Panc1 (cell line): ENCODE measurements around the gene SHE. TPM values are rescaled to one million over a fixed set of nuclear protein-coding genes. Genes with fewer than 3 reads are reported as not detected.
A peak's percentile ranks its signal among the peaks of the same experiment; 100 is the strongest.

Source experiments
- ATAC-seq: fragments of 200-7000 bp; cut with Tn5 transposase; 2 replicates; pipeline ENCODE4 v1.9.1; 2020; ENCODE audit warnings: mild to moderate bottlenecking, moderate library complexity
- BruUV-seq: library from RNA; stranded (reverse); fragments of 400-500 nt; replicated peaks from 2 replicates; lab custom pipeline; 2021; lab: Mats Ljungman, UMichigan
- CTCF ChIA-PET: fragments of 300-600 bp; sonication (Branson Sonifier 250); formaldehyde crosslinking; loops from one replicate; lab custom pipeline; 2022; ENCODE audit warnings: antibody characterized with exemption; lab: Charles Lee
- POLR2A ChIA-PET: fragments of 300-600 bp; sonication (Branson Sonifier 250); formaldehyde crosslinking; loops from one replicate; lab custom pipeline; 2022; ENCODE audit warnings: antibody characterized with exemption; lab: Charles Lee
- DNase-seq: peaks from one replicate; pipeline ENCODE4 v3.0.0-alpha.2; 2010; ENCODE audit warnings: low read depth, low spot score
- H3K27ac ChIP-seq: 2 replicates; pipeline ENCODE4 v1.5.1; 2011; ENCODE audit warnings: mild to moderate bottlenecking, low read length, inconsistent platforms
- H3K27me3 ChIP-seq: fragments of 200-500 bp; sonication (Bioruptor generic); 2 replicates; pipeline ENCODE4 v1.6.0; 2014; ENCODE audit warnings: low read length, inconsistent platforms; ENCODE audit not compliant: control insufficient read depth, insufficient read depth
- H3K36me3 ChIP-seq: fragments of 200-500 bp; sonication (Bioruptor generic); 2 replicates; pipeline ENCODE4 v1.5.1; 2014; ENCODE audit warnings: inconsistent platforms, mild to moderate bottlenecking, low read length, moderate library complexity; ENCODE audit not compliant: control insufficient read depth, insufficient read depth
- H3K4me1 ChIP-seq: 2 replicates; pipeline ENCODE4 v1.5.1; 2011; ENCODE audit warnings: inconsistent platforms, mild to moderate bottlenecking, low read length, moderate library complexity; ENCODE audit not compliant: control insufficient read depth, insufficient read depth
- H3K4me3 ChIP-seq, 2 experiments: 2 replicates each; pipeline ENCODE4 v1.5.1; 2011 to 2012; ENCODE audit warnings: low read depth in 2 of 2, low read length in 2 of 2, mild to moderate bottlenecking in 2 of 2, inconsistent platforms in 1 of 2, moderate library complexity in 1 of 2
- H3K9me3 ChIP-seq: fragments of 200-500 bp; sonication (Bioruptor generic); 2 replicates; pipeline ENCODE4 v1.5.1; 2014; ENCODE audit warnings: low read depth, mild to moderate bottlenecking, inconsistent platforms, low read length, moderate library complexity; ENCODE audit not compliant: control insufficient read depth, insufficient read depth
- CTCF ChIP-seq: fragments of 450-650 bp; IDR thresholded peaks from 2 replicates; pipeline ENCODE4 v1.5.1; 2017; ENCODE audit warnings: mild to moderate bottlenecking
- POLR2AphosphoS5 ChIP-seq: IDR thresholded peaks from 2 replicates; pipeline ENCODE4 v1.6.1; 2012; ENCODE audit warnings: mild to moderate bottlenecking, low read depth, low read length, moderate library complexity
- REST ChIP-seq, 2 experiments: IDR thresholded peaks; 2 replicates each; pipeline ENCODE4 v1.6.1; 2011 to 2012; ENCODE audit warnings: low read depth in 2 of 2, control low read depth in 1 of 2, low read length in 1 of 2, mild to moderate bottlenecking in 1 of 2, moderate library complexity in 1 of 2; ENCODE audit not compliant: insufficient read depth in 1 of 2
- SIN3A ChIP-seq: IDR thresholded peaks from 2 replicates; pipeline ENCODE4 v1.6.1; 2012; ENCODE audit warnings: low read depth, mild to moderate bottlenecking, low read length, moderate library complexity, borderline replicate concordance; ENCODE audit not compliant: insufficient read depth
- TCF7L2 ChIP-seq: IDR thresholded peaks from 2 replicates; pipeline ENCODE4 v1.6.1; 2011; ENCODE audit warnings: mild to moderate bottlenecking, low read depth, low read length, inconsistent platforms
- in situ Hi-C: cut with HindIII; loops from 2 replicates; pipeline ENCODE4 v1.10.0; 2016; ENCODE audit warnings: low sequenced_read_pairs, low pct_unique_long_range_greater_than_20kb
- intact Hi-C: fragments of 100-400 bp; cut with micrococcal nuclease; formaldehyde crosslinking; loops from one replicate; pipeline ENCODE4 v1.10.0; 2022; ENCODE audit not compliant: unreplicated experiment
- total RNA-seq: library from RNA; stranded (reverse); gene quantifications from one replicate; pipeline ENCODE4 v1.2.1, GENCODE V29; 2021; ENCODE audit not compliant: unreplicated experiment

The SHE gene
- total RNA-seq, 1 experiment from 2014 or later = 0.03 TPM

- H3K9me3 ChIP-seq = no peaks in the 10 kb centered on the region
- BruUV-seq = TSS peak; percentile 48
- H3K36me3 ChIP-seq = no peaks in the 10 kb centered on the region
- POLR2A ChIA-PET = no interaction called here
- H3K4me3 ChIP-seq = no peak overlapping the region
- H3K27me3 ChIP-seq = no peaks in the 10 kb centered on the region
- no peak for ATAC-seq
- intact Hi-C loops (no loop called here), in situ Hi-C loops (no loop called here)
- H3K4me1 ChIP-seq = no peaks in the 10 kb centered on the region
- no peak for TF ChIP-seq TCF7L2
- TF ChIP-seq REST (IDR thresholded peaks at IDR 0.05; ENCODE audit: insufficient read depth in 1 of 2, low read depth in 2 of 2, low read length in 1 of 2) = no peak
- no peak for DNase-seq
- no peak overlapping the region for H3K27ac ChIP-seq
- CTCF ChIA-PET = no interaction called here
These were observed 49.1 kb downstream of the SHE start for GRCh38 chr1:154453161-154453560.

- DNase-seq (no peak), ATAC-seq (no peak)
- Histone ChIP-seq H3K27ac (no peak overlapping the region), H3K4me1 (no peaks in the 10 kb centered on the region), H3K27me3 (no peaks in the 10 kb centered on the region), H3K9me3 (no peaks in the 10 kb centered on the region), H3K36me3 (no peaks in the 10 kb centered on the region), H3K4me3 (no peak overlapping the region)
- no TSS peak for BruUV-seq
- in situ Hi-C loops (no loop called here), intact Hi-C loops (no loop called here)
- POLR2A ChIA-PET = no interaction called here
- CTCF ChIA-PET = interaction anchor here (0.6 kb wide), 1 partner anchor 86 kb away, joined by 4 read pairs; no protein-coding TSS in a partner anchor
- TF ChIP-seq POLR2AphosphoS5 (no peak), CTCF (no peak), TCF7L2 (no peak), REST (IDR thresholded peaks at IDR 0.05; ENCODE audit: insufficient read depth in 1 of 2, low read depth in 2 of 2, low read length in 1 of 2) (no peak), SIN3A (no peak)
These were observed 53.8 kb downstream of the SHE start for GRCh38 chr1:154448331-154448811.
